HUES64 (cell line): ENCODE measurements around the gene L3MBTL1.

Experiments
- H3K27ac ChIP-seq: 2 replicates; pipeline ENCODE4 v1.7.0; 2013; ENCODE audit warnings: low read depth, low read length, inconsistent platforms
- H3K27me3 ChIP-seq: 2 replicates; pipeline ENCODE4 v1.6.1; 2013; ENCODE audit warnings: mild to moderate bottlenecking, low read length; ENCODE audit not compliant: insufficient read depth
- H3K36me3 ChIP-seq: 2 replicates; pipeline ENCODE4 v1.6.1; 2013; ENCODE audit warnings: mild to moderate bottlenecking, low read length; ENCODE audit not compliant: insufficient read depth
- H3K4me1 ChIP-seq: 2 replicates; pipeline ENCODE4 v1.6.1; 2013; ENCODE audit warnings: mild to moderate bottlenecking, low read length, moderate library complexity; ENCODE audit not compliant: insufficient read depth
- H3K4me3 ChIP-seq: 2 replicates; pipeline ENCODE4 v1.5.1; 2013; ENCODE audit warnings: mild to moderate bottlenecking, low read length, moderate library complexity
- H3K9ac ChIP-seq: 2 replicates; pipeline ENCODE4 v1.6.1; 2013; ENCODE audit warnings: mild to moderate bottlenecking, low read depth, low read length
- H3K9me3 ChIP-seq: 2 replicates; pipeline ENCODE4 v1.6.1; 2013; ENCODE audit warnings: low read depth, low read length; ENCODE audit not compliant: insufficient read depth
- WGBS: fragments of 150-250, 120-280 bp; methylation state at CpG from one replicate; pipeline ENCODE4 v1.1.7; 2013; ENCODE audit warnings: missing lambda C conversion rate; 5-methylcytosine and 5-hydroxymethylcytosine counted together

The L3MBTL1 gene

GRCh38 chr20:43536817-43537440 is 29.4 kb downstream of the L3MBTL1 start:
- Histone ChIP-seq H3K4me1 (no peaks in the 10 kb centered on the region), H3K27ac (no peak overlapping the region), H3K9me3 (no peaks in the 10 kb centered on the region), H3K36me3 (peaks cover 30% of the 10 kb centered on the region), H3K9ac (no peak overlapping the region), H3K4me3 (no peak overlapping the region), H3K27me3 (no peaks in the 10 kb centered on the region)
- 74% methylated on average over 2 of the region's 2 CpGs for WGBS

GRCh38 chr20:43537921-43538877 is 30.7 kb downstream of the L3MBTL1 start:
- WGBS = 74% methylated on average over 4 of the region's 4 CpGs
- Histone ChIP-seq H3K36me3 (peaks cover 30% of the 10 kb centered on the region), H3K9me3 (no peaks in the 10 kb centered on the region), H3K27ac (no peak overlapping the region), H3K4me1 (no peaks in the 10 kb centered on the region), H3K27me3 (no peaks in the 10 kb centered on the region), H3K4me3 (no peak overlapping the region), H3K9ac (no peak overlapping the region)

- Histone ChIP-seq H3K9me3 (no peaks in the 10 kb centered on the region), H3K4me3 (no peak overlapping the region), H3K27ac (no peak overlapping the region), H3K9ac (no peak overlapping the region), H3K27me3 (no peaks in the 10 kb centered on the region), H3K36me3 (peaks cover 34% of the 10 kb centered on the region), H3K4me1 (no peaks in the 10 kb centered on the region)
- 91% methylated on average over 6 of the region's 6 CpGs for WGBS
These were observed 31.6 kb downstream of the L3MBTL1 start for GRCh38 chr20:43538878-43539700.

GRCh38 chr20:43539975-43540672 is 32.6 kb downstream of the L3MBTL1 start:
- 92% methylated on average over 17 of the region's 17 CpGs for WGBS
- Histone ChIP-seq H3K36me3 (peaks cover 36% of the 10 kb centered on the region), H3K27ac (no peak overlapping the region), H3K27me3 (no peaks in the 10 kb centered on the region), H3K9ac (no peak overlapping the region), H3K4me1 (no peaks in the 10 kb centered on the region), H3K4me3 (no peak overlapping the region), H3K9me3 (no peaks in the 10 kb centered on the region)

- no peaks in the 10 kb centered on the region for H3K9me3 ChIP-seq
- H3K27me3 ChIP-seq = no peaks in the 10 kb centered on the region
- no peak overlapping the region for H3K4me3 ChIP-seq
- 92% methylated on average over 7 of the region's 7 CpGs for WGBS
- no peaks in the 10 kb centered on the region for H3K4me1 ChIP-seq
- no peak overlapping the region for H3K27ac ChIP-seq
- peaks cover 32% of the 10 kb centered on the region for H3K36me3 ChIP-seq
- H3K9ac ChIP-seq = no peak overlapping the region
These were observed 33.2 kb downstream of the L3MBTL1 start for GRCh38 chr20:43540673-43541060.

- no peak overlapping the region for H3K4me3 ChIP-seq
- H3K4me1 ChIP-seq = no peaks in the 10 kb centered on the region
- H3K9me3 ChIP-seq = 0 out of 2 replicates have a peak, but pooled peaks cover under 1% of the 10 kb centered on the region
- no peak overlapping the region for H3K9ac ChIP-seq
- 86% methylated on average over 2 of the region's 2 CpGs for WGBS
- H3K36me3 ChIP-seq = peaks cover 28% of the 10 kb centered on the region
- no peaks in the 10 kb centered on the region for H3K27me3 ChIP-seq
- no peak overlapping the region for H3K27ac ChIP-seq
These were observed 33.7 kb downstream of the L3MBTL1 start for GRCh38 chr20:43541214-43541613.

- H3K4me3 ChIP-seq = no peak overlapping the region
- no peak overlapping the region for H3K9ac ChIP-seq
- H3K9me3 ChIP-seq = peaks cover 6% of the 10 kb centered on the region; the same call in 1 of the 2 replicates
- WGBS = 98% methylated on average over 5 of the region's 5 CpGs
- no peaks in the 10 kb centered on the region for H3K4me1 ChIP-seq
- H3K36me3 ChIP-seq = peaks cover 24% of the 10 kb centered on the region
- H3K27me3 ChIP-seq = no peaks in the 10 kb centered on the region
- H3K27ac ChIP-seq = no peak overlapping the region
These were observed 34.7 kb downstream of the L3MBTL1 start for GRCh38 chr20:43542161-43542560.

GRCh38 chr20:43542674-43543073 is 35.2 kb downstream of the L3MBTL1 start:
- no peaks in the 10 kb centered on the region for H3K4me1 ChIP-seq
- 73% methylated on average over 4 of the region's 4 CpGs for WGBS
- no peak overlapping the region for H3K4me3 ChIP-seq
- H3K9ac ChIP-seq = no peak overlapping the region
- H3K27ac ChIP-seq = no peak overlapping the region
- peaks cover 28% of the 10 kb centered on the region for H3K36me3 ChIP-seq
- no peaks in the 10 kb centered on the region for H3K27me3 ChIP-seq
- peaks cover 9% of the 10 kb centered on the region; the same call in 1 of the 2 replicates for H3K9me3 ChIP-seq

- Histone ChIP-seq H3K27me3 (no peaks in the 10 kb centered on the region), H3K9ac (no peak overlapping the region), H3K9me3 (peaks cover 9% of the 10 kb centered on the region; the same call in 1 of the 2 replicates), H3K4me3 (no peak overlapping the region), H3K36me3 (peaks cover 31% of the 10 kb centered on the region), H3K27ac (no peak overlapping the region), H3K4me1 (no peaks in the 10 kb centered on the region)
- 93% methylated on average over 5 of the region's 5 CpGs for WGBS
These were observed 35.6 kb downstream of the L3MBTL1 start for GRCh38 chr20:43543138-43543537.

- peaks cover 32% of the 10 kb centered on the region for H3K36me3 ChIP-seq
- H3K27me3 ChIP-seq = no peaks in the 10 kb centered on the region
- no peaks in the 10 kb centered on the region for H3K4me1 ChIP-seq
- peaks cover 9% of the 10 kb centered on the region; the same call in 1 of the 2 replicates for H3K9me3 ChIP-seq
- WGBS = 95% methylated on average over 9 of the region's 9 CpGs
- H3K4me3 ChIP-seq = no peak overlapping the region
- H3K27ac ChIP-seq = no peak overlapping the region
- no peak overlapping the region for H3K9ac ChIP-seq
These were observed 37.0 kb downstream of the L3MBTL1 start for GRCh38 chr20:43544501-43544900.
